GM12872 (cell line): ENCODE results near the gene HYOU1.

Experiments used
- TF ChIP-seq, protein P1 (sequence below): IDR thresholded peaks from 3 replicates; pipeline ENCODE4 v1.5.1; 2011; ENCODE audit warnings: low read depth, mild to moderate bottlenecking, low read length, moderate library complexity; ENCODE audit not compliant: insufficient read depth

The HYOU1 gene

DNA sequence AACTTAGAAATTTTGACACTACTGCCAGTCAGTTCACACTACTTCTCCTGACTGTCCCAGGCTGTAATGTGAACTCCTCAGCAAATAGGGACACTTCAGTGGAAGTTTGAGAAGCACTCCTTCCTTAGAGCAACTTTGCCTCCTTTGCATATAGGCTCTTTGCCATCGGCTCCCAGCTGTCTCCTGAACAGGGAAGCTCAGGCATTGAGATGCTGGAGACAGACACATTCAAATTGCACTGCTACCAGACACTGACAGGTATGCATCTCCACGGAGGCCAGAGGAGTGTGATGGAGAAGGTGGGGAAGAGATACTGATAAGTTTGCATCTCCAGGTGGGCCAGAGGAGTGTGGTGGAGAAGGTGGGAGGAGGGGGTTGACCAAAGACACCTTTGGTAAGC lies 37.0 kb downstream of the HYOU1 start:
- TF ChIP-seq, protein P1, sequence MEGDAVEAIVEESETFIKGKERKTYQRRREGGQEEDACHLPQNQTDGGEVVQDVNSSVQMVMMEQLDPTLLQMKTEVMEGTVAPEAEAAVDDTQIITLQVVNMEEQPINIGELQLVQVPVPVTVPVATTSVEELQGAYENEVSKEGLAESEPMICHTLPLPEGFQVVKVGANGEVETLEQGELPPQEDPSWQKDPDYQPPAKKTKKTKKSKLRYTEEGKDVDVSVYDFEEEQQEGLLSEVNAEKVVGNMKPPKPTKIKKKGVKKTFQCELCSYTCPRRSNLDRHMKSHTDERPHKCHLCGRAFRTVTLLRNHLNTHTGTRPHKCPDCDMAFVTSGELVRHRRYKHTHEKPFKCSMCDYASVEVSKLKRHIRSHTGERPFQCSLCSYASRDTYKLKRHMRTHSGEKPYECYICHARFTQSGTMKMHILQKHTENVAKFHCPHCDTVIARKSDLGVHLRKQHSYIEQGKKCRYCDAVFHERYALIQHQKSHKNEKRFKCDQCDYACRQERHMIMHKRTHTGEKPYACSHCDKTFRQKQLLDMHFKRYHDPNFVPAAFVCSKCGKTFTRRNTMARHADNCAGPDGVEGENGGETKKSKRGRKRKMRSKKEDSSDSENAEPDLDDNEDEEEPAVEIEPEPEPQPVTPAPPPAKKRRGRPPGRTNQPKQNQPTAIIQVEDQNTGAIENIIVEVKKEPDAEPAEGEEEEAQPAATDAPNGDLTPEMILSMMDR: no peak

DNA sequence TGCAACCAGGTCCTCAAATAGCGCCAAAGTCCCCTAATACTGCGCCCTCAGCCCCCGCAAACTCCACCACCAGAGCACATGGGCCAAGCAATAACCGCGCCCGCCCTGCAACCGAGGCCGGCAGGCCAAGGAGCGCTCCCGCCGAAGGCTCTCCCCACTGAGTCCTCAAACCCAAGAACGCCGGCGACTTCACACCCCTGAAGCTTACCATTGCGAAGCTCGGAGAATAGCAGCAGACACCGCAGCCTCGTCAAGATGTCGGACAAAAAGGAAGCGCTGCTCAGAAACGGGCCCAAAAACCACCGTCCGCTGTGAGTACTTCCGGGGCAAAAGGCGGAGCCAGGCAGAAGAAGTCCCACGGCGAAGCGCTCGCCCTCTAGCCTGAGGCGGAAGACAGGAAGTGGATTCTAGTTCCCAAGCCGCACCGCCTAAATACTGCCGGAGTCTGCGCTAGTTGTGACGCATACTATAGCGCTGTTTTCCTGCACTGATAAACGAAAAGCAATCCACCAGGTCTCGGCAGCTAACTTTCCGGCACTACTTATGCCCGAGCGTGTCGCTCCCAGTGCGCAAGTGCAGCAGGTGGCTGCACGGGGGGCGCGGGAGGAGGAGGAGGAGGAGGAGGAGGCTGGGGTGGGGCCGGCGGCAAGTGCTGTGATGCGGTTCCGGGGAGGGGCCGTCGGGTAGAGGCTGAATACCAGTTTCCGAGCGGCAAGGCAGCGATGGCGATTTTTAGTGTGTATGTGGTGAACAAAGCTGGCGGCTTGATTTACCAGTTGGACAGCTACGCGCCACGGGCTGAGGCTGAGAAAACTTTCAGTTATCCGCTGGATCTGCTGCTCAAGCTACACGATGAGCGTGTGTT lies 38.7 kb downstream of the HYOU1 start, which contains the start of the genes RPS25 and TRAPPC4:
TSS of gene RPS25 (minus strand) at position 270 of the 865 bp plus-strand sequence. CDS start at position 211, 59 bp downstream.
TSS of gene TRAPPC4 (plus strand) at position 693 of the 865 bp plus-strand sequence. CDS start at position 723, 30 bp downstream.
- TF ChIP-seq, protein P1: no peak

DNA sequence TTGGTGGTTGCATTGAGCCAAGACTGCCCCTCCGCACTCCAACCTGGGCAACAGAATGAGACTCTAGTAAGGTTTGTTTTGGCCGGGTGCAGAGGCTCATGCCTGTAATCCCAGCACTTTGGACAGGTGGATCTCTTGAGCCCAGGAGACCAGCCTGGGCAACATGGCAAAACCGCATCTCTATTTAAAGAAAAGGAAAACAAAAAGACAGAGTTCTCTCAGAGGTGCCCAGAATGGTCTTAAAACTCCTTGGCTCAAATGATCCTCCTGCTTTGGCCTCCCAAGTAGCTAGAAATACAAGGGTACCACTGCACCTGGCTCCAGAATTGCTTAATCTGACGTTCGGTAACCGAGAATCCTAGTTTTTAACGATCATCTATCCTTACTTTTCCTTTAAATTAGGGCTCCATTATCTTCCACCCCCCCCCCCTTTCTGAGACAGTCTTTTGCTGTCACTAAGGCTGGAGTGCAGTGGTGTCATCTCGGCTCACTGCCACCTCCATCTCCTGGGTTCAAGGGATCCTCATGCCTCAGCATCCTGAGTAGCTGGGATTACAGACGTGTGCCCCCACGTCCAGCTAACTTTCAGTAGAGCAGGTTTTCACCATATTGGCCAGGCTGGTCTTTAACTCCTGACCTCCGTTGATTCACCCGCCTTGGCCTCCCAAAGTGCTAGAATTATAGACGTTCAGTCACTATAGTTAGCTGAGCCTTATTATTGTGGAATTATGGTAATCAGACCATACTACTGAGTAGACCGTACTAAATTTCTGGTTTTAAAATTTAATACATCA lies 40.6 kb downstream of the HYOU1 start:
- TF ChIP-seq, protein P1: no peak

DNA sequence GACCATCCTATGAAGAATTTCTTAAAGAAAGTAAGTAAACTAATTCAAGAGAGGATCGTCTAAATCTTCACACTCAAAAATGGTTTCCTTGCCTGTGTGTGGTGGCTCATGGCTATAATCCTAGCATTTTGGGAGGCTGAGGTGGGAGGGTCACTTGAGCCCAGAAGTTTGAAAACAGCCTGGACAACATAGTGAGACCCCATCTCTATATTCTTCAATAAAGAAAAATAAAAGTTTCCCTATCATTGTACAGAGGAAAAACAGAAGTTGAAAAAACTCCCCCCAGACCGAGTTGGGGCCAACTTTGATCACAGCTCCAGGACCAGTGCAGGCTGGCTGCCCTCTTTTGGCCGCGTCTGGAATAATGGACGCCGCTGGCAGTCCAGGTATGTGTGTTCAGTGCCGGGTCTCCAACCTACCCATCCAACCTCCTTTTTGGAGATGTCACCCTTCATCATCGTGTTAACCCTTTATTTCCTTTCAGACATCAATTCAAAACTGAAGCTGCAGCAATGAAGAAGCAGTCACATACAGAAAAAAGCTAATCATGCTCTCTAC lies 41.9 kb downstream of the HYOU1 start:
- TF ChIP-seq, protein P1: no peak

DNA sequence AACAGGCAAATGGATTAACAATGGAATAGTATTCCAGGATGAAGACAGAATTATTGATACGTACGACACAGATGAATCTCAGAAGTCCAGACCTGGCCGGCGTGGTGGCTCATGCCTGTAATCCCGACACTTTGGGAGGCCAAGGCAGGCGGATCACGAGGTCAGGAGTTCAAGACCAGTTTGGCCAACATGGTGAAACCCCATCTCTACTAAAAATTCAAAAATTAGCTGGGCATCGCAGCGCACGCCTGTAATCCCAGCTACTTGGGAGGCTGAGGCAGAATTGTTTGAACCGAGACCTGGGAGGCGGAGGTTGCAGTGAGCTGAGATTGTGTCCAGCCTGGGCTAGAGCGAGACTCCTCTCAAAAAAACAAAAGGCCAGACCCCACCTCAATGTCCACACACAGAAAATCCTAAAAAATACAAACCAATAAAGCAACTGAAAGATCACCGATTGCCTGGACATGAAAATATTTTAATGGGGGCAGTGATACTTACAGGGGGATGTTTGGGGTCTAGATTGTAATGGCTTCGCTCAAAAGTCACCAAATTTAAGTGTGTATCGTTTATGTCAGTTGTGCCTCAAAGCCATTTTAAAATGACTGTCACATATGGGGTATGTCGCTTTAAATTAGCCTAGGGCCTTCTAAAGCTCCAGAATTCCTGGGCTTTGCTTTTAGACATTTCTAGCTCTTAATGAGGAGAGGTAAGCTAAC lies 42.6 kb downstream of the HYOU1 start:
- TF ChIP-seq, protein P1: no peak

DNA sequence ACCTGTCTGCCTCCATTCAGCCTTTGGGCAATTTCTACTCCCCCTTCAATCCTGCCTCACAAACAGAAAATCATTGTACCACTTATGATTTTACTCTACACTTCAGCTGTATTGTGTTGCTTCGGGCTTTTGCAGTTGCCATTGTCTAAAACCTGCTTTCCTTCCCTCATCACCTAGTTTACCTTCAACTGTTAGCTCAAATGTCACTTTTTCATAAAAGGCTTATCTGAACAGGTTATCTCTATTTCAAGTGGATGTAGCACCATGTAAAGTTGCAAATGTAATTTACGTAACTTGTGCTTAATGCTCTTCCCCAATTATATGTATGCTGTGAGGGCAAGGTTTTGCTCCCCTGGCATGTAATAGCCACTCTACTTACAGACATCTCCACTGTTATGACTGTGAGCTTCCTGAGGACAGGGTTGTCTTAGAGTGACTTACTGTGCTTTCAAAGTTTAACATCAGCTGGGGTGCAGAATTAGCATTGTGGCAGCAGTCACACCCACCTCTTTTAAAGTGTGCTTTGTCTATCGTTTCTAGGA lies 44.3 kb downstream of the HYOU1 start:
- TF ChIP-seq, protein P1: no peak
